KOPT-K1 (cell line): ENCODE results near the gene SCFD2.

Experiments used
- H3K27ac ChIP-seq: fragments of 200-600 bp; sonication (generic); 2 replicates; pipeline ENCODE4 v1.5.1; 2016; ENCODE audit warnings: antibody characterized with exemption, mild to moderate bottlenecking, low read depth, low read length; ENCODE audit not compliant: poor library complexity, severe bottlenecking
- H3K36me3 ChIP-seq: fragments of 200-600 bp; sonication (generic); 2 replicates; pipeline ENCODE4 v1.5.1; 2017; ENCODE audit warnings: antibody characterized with exemption, mild to moderate bottlenecking, low read length, moderate library complexity; ENCODE audit not compliant: insufficient read depth
- H3K9me3 ChIP-seq: fragments of 200-600 bp; sonication (generic); 2 replicates; pipeline ENCODE4 v1.5.1; 2017; ENCODE audit warnings: antibody characterized with exemption, low read length, mild to moderate bottlenecking; ENCODE audit not compliant: insufficient read depth, poor library complexity, severe bottlenecking

SCFD2 gene

GRCh38 chr4:52935317-52935716 lies 430.5 kb downstream of the SCFD2 start:
- Histone ChIP-seq H3K27ac (no peak overlapping the region), H3K36me3 (no peaks in the 10 kb centered on the region), H3K9me3 (no peaks in the 10 kb centered on the region)

- H3K36me3 ChIP-seq, result no peaks in the 10 kb centered on the region
- no peaks in the 10 kb centered on the region for H3K9me3 ChIP-seq
- no peak overlapping the region for H3K27ac ChIP-seq
These were observed 432.1 kb downstream of the SCFD2 start for GRCh38 chr4:52933738-52934137.

GRCh38 chr4:52932591-52933470 lies 433.0 kb downstream of the SCFD2 start:
- H3K27ac ChIP-seq, result no peak overlapping the region
- H3K9me3 ChIP-seq, result no peaks in the 10 kb centered on the region
- no peaks in the 10 kb centered on the region for H3K36me3 ChIP-seq

- Histone ChIP-seq H3K9me3 (no peaks in the 10 kb centered on the region), H3K36me3 (no peaks in the 10 kb centered on the region), H3K27ac (no peak overlapping the region)
These were observed 434.6 kb downstream of the SCFD2 start for GRCh38 chr4:52931243-52931642.

- no peaks in the 10 kb centered on the region for H3K9me3 ChIP-seq
- H3K36me3 ChIP-seq, result no peaks in the 10 kb centered on the region
- H3K27ac ChIP-seq, result no peak overlapping the region
These were observed 439.5 kb downstream of the SCFD2 start for GRCh38 chr4:52926196-52926974.

- Histone ChIP-seq H3K36me3 (no peaks in the 10 kb centered on the region), H3K27ac (no peak overlapping the region), H3K9me3 (no peaks in the 10 kb centered on the region)
These were observed 440.3 kb downstream of the SCFD2 start for GRCh38 chr4:52925531-52925968.

GRCh38 chr4:52919461-52919860 lies 446.4 kb downstream of the SCFD2 start:
- Histone ChIP-seq H3K9me3 (no peaks in the 10 kb centered on the region), H3K36me3 (no peaks in the 10 kb centered on the region), H3K27ac (no peak overlapping the region)

GRCh38 chr4:52917817-52918216 lies 448.0 kb downstream of the SCFD2 start:
- Histone ChIP-seq H3K9me3 (no peaks in the 10 kb centered on the region), H3K27ac (no peak overlapping the region), H3K36me3 (no peaks in the 10 kb centered on the region)

- H3K36me3 ChIP-seq, result no peaks in the 10 kb centered on the region
- no peaks in the 10 kb centered on the region for H3K9me3 ChIP-seq
- no peak overlapping the region for H3K27ac ChIP-seq
These were observed 450.0 kb downstream of the SCFD2 start for GRCh38 chr4:52915730-52916300.

- no peaks in the 10 kb centered on the region for H3K36me3 ChIP-seq
- H3K27ac ChIP-seq, result no peak overlapping the region
- H3K9me3 ChIP-seq, result no peaks in the 10 kb centered on the region
These were observed 450.7 kb downstream of the SCFD2 start for GRCh38 chr4:52915191-52915590.

GRCh38 chr4:52914051-52914605 lies 451.7 kb downstream of the SCFD2 start:
- H3K36me3 ChIP-seq, result no peaks in the 10 kb centered on the region
- no peaks in the 10 kb centered on the region for H3K9me3 ChIP-seq
- H3K27ac ChIP-seq, result no peak overlapping the region

GRCh38 chr4:52912608-52913007 lies 453.3 kb downstream of the SCFD2 start:
- Histone ChIP-seq H3K9me3 (no peaks in the 10 kb centered on the region), H3K27ac (no peak overlapping the region), H3K36me3 (no peaks in the 10 kb centered on the region)

- H3K36me3 ChIP-seq, result no peaks in the 10 kb centered on the region
- no peaks in the 10 kb centered on the region for H3K9me3 ChIP-seq
- H3K27ac ChIP-seq, result no peak overlapping the region
These were observed 454.1 kb downstream of the SCFD2 start for GRCh38 chr4:52911684-52912294.

- Histone ChIP-seq H3K36me3 (no peaks in the 10 kb centered on the region), H3K27ac (no peak overlapping the region), H3K9me3 (no peaks in the 10 kb centered on the region)
These were observed 455.7 kb downstream of the SCFD2 start for GRCh38 chr4:52910115-52910514.

- Histone ChIP-seq H3K27ac (no peak overlapping the region), H3K36me3 (no peaks in the 10 kb centered on the region), H3K9me3 (no peaks in the 10 kb centered on the region)
These were observed 458.4 kb downstream of the SCFD2 start for GRCh38 chr4:52907510-52907909.
